ENCODE data around the gene CUBN.

CUBN gene

GRCh38 chr10:17021656-17022465, 107.8 kb downstream of the CUBN start (continued):
- TF ChIP-seq ELK4 (IDR thresholded peaks at IDR 0.05; ENCODE audit: borderline replicate concordance, low read depth, low read length) (no peak), KLF7 (tag by site-specific recombination; IDR thresholded peaks at IDR 0.05; ENCODE audit: borderline replicate concordance) (no peak), MEIS1 (CRISPR knock-in tag; IDR thresholded peaks at IDR 0.05; ENCODE audit: borderline replicate concordance) (no peak), ZNF747 (tag by site-specific recombination; IDR thresholded peaks at IDR 0.05) (no peak)

GRCh38 chr10:17019696-17020095, 109.9 kb downstream of the CUBN start:
- no peak overlapping the region for H3K4me3 ChIP-seq (ENCODE audit: low read depth, low read length)
- ChIA-PET POLR2A (no interaction called here), CTCF (interaction anchor here (0.5 kb wide), 1 partner anchor 161 kb away, joined by 4 read pairs; no protein-coding TSS in a partner anchor)
- no peaks in the 10 kb centered on the region for H3K9me3 ChIP-seq (ENCODE audit: control insufficient read depth, insufficient read depth, low read depth, low read length)
- no peaks in the 10 kb centered on the region for H3K36me3 ChIP-seq (ENCODE audit: control insufficient read depth in 2 of 2, insufficient read depth in 1 of 2, low read length in 2 of 2)
- no peak for TF ChIP-seq ZNF274 (IDR thresholded peaks at IDR 0.05; ENCODE audit: low read length)
- no peak for TF ChIP-seq ZNF274 (tag by site-specific recombination; IDR thresholded peaks at IDR 0.05; ENCODE audit: borderline replicate concordance)
- TF ChIP-seq OVOL3 (tag by site-specific recombination; IDR thresholded peaks at IDR 0.05): no peak
- TF ChIP-seq PRDM10 (tag by site-specific recombination; IDR thresholded peaks at IDR 0.05): no peak
- no peak for TF ChIP-seq ZNF18 (tag by site-specific recombination; IDR thresholded peaks at IDR 0.05)
- no peak for TF ChIP-seq KLF1 (tag by site-specific recombination; IDR thresholded peaks at IDR 0.05)
- TF ChIP-seq BCL11B (tag by site-specific recombination; IDR thresholded peaks at IDR 0.05; ENCODE audit: low read depth): no peak
- no peak for TF ChIP-seq ZFP3 (tag by site-specific recombination; IDR thresholded peaks at IDR 0.05; ENCODE audit: low read depth)
- TF ChIP-seq ZNF488 (tag by site-specific recombination; IDR thresholded peaks at IDR 0.05): no peak
- TF ChIP-seq ZNF132 (tag by site-specific recombination; IDR thresholded peaks at IDR 0.05; ENCODE audit: borderline replicate concordance): no peak
- TF ChIP-seq ZIC2 (tag by site-specific recombination; IDR thresholded peaks at IDR 0.05): no peak
- TF ChIP-seq ZNF112 (tag by site-specific recombination; IDR thresholded peaks at IDR 0.05): no peak
- no peak for TF ChIP-seq ZNF2 (tag by site-specific recombination; IDR thresholded peaks at IDR 0.05)
- no peak for TF ChIP-seq ZNF776 (tag by site-specific recombination; IDR thresholded peaks at IDR 0.05; ENCODE audit: borderline replicate concordance)
- TF ChIP-seq ZNF239 (tag by site-specific recombination; IDR thresholded peaks at IDR 0.05): no peak
- TF ChIP-seq ZFP41 (tag by site-specific recombination; IDR thresholded peaks at IDR 0.05; ENCODE audit: borderline replicate concordance): no peak
- no peak for TF ChIP-seq ZNF324 (tag by site-specific recombination; IDR thresholded peaks at IDR 0.05)
- TF ChIP-seq ZSCAN4 (tag by site-specific recombination; IDR thresholded peaks at IDR 0.05): no peak
- H3K4me1 ChIP-seq (ENCODE audit: control insufficient read depth, insufficient read depth, low read length): no peaks in the 10 kb centered on the region
- no peak overlapping the region for H3K27ac ChIP-seq (ENCODE audit: extremely low read depth, low read depth, low read length)
